ENCODE data around the gene PTPN14. TPM values are rescaled to one million over a fixed set of nuclear protein-coding genes. Genes with fewer than 3 reads are reported as not detected.

The PTPN14 gene
- total RNA-seq, 2 donors from 2014 or later = 9.8 to 11.8 TPM

- Histone ChIP-seq H3K27ac (no peak overlapping the region), H3K4me1 (no peaks in the 10 kb centered on the region), H3K9ac (ENCODE audit: low read depth in 2 of 2, low read length in 2 of 2) (no peak overlapping the region), H3K4me3 (no peak overlapping the region), H3K27me3 (no peaks in the 10 kb centered on the region), H3K9me3 (no peaks in the 10 kb centered on the region), H3K36me3 (no peaks in the 10 kb centered on the region)
- intact Hi-C loops (cut with DNase I) = no loop called here
- TF ChIP-seq CTCF (IDR thresholded peaks at IDR 0.05) = no peak
- DNase-seq = no peak
Measured at GRCh38 chr1:214416417-214416816, 135.0 kb downstream of the PTPN14 start.

- intact Hi-C loops (cut with DNase I) = no loop called here
- no peak for DNase-seq
- H3K27ac ChIP-seq = no peak overlapping the region
- no peak overlapping the region for H3K4me3 ChIP-seq
- H3K4me1 ChIP-seq = no peaks in the 10 kb centered on the region
- H3K9me3 ChIP-seq = no peaks in the 10 kb centered on the region
- H3K36me3 ChIP-seq = no peaks in the 10 kb centered on the region
- no peak for TF ChIP-seq CTCF (IDR thresholded peaks at IDR 0.05)
- H3K27me3 ChIP-seq = no peaks in the 10 kb centered on the region
- no peak overlapping the region for H3K9ac ChIP-seq (ENCODE audit: low read depth in 2 of 2, low read length in 2 of 2)
Measured at GRCh38 chr1:214415131-214415530, 136.3 kb downstream of the PTPN14 start.

- H3K27ac ChIP-seq = no peak overlapping the region
- intact Hi-C loops (cut with DNase I) = no loop called here
- no peaks in the 10 kb centered on the region for H3K36me3 ChIP-seq
- H3K9ac ChIP-seq (ENCODE audit: low read depth in 2 of 2, low read length in 2 of 2) = no peak overlapping the region
- no peak for DNase-seq
- TF ChIP-seq CTCF (IDR thresholded peaks at IDR 0.05) = no peak
- no peaks in the 10 kb centered on the region for H3K4me1 ChIP-seq
- H3K27me3 ChIP-seq = no peaks in the 10 kb centered on the region
- no peak overlapping the region for H3K4me3 ChIP-seq
- H3K9me3 ChIP-seq = no peaks in the 10 kb centered on the region
Measured at GRCh38 chr1:214414691-214415090, 136.7 kb downstream of the PTPN14 start.

- Histone ChIP-seq H3K27ac (no peak overlapping the region), H3K9ac (ENCODE audit: low read depth in 2 of 2, low read length in 2 of 2) (no peak overlapping the region), H3K4me3 (no peak overlapping the region), H3K36me3 (no peaks in the 10 kb centered on the region), H3K27me3 (no peaks in the 10 kb centered on the region), H3K4me1 (no peaks in the 10 kb centered on the region), H3K9me3 (no peaks in the 10 kb centered on the region)
- intact Hi-C loops (cut with DNase I) = no loop called here
- TF ChIP-seq CTCF (IDR thresholded peaks at IDR 0.05) = no peak
- no peak for DNase-seq
Measured at GRCh38 chr1:214413315-214413714, 138.1 kb downstream of the PTPN14 start.

- intact Hi-C loops (cut with DNase I) = no loop called here
- no peak overlapping the region for H3K4me3 ChIP-seq
- no peaks in the 10 kb centered on the region for H3K9me3 ChIP-seq
- H3K9ac ChIP-seq (ENCODE audit: low read depth in 2 of 2, low read length in 2 of 2) = no peak overlapping the region
- no peaks in the 10 kb centered on the region for H3K36me3 ChIP-seq
- no peaks in the 10 kb centered on the region for H3K4me1 ChIP-seq
- TF ChIP-seq CTCF (IDR thresholded peaks at IDR 0.05) = no peak
- H3K27ac ChIP-seq = no peak overlapping the region
- H3K27me3 ChIP-seq = no peaks in the 10 kb centered on the region
- DNase-seq = no peak
Measured at GRCh38 chr1:214404571-214405213, 146.7 kb downstream of the PTPN14 start.
